HEK293 (cell line): Measurements from ENCODE around the gene OR2A25.

Experiments
- CTCF ChIA-PET: fragments of 350-600 bp; formaldehyde crosslinking; extraction: SDS; loops from one replicate; lab custom pipeline; 2021; ENCODE audit warnings: antibody characterized with exemption; lab: Yijun Ruan, JAX
- POLR2A ChIA-PET: fragments of 300-600 bp; formaldehyde crosslinking; extraction: SDS; loops from one replicate; lab custom pipeline; 2020; ENCODE audit warnings: antibody characterized with exemption, inconsistent platforms; lab: Yijun Ruan, JAX
- H3K27ac ChIP-seq: fragments of 200-500 bp; sonication (Bioruptor generic); 2 replicates; pipeline ENCODE4 v1.5.1; 2014; ENCODE audit warnings: low read depth, low read length, control low read depth, inconsistent platforms; ENCODE audit errors: extremely low read depth
- H3K36me3 ChIP-seq, 2 experiments: fragments of 200-500 bp in 1 of 2; sonication (Bioruptor generic) in 1 of 2; 1 replicate in 1 of 2; 2 replicates in 1 of 2; pipeline ENCODE4 v1.5.1; 2014 to 2017; ENCODE audit warnings: inconsistent platforms in 2 of 2, low read length in 2 of 2; ENCODE audit not compliant: control insufficient read depth in 2 of 2, insufficient read depth in 1 of 2
- H3K4me1 ChIP-seq: fragments of 200-500 bp; sonication (Bioruptor generic); 2 replicates; pipeline ENCODE4 v1.5.1; 2014; ENCODE audit warnings: mild to moderate bottlenecking, low read length, inconsistent platforms; ENCODE audit not compliant: control insufficient read depth, insufficient read depth
- H3K4me3 ChIP-seq: 2 replicates; pipeline ENCODE4 v1.5.1; 2011; ENCODE audit warnings: low read depth, mild to moderate bottlenecking, control low read depth, low read length, moderate library complexity
- H3K9me3 ChIP-seq: fragments of 200-500 bp; sonication (Bioruptor generic); 2 replicates; pipeline ENCODE4 v1.5.1; 2014; ENCODE audit warnings: low read depth, low read length, inconsistent platforms; ENCODE audit not compliant: control insufficient read depth, insufficient read depth
- GLIS2 ChIP-seq: fragments of 450-650 bp; formaldehyde crosslinking; IDR thresholded peaks from 2 replicates; pipeline ENCODE4 v1.5.1; 2016; ENCODE audit warnings: missing biosample characterization, missing genetic modification characterization
- KLF16 ChIP-seq: fragments of 450-650 bp; formaldehyde crosslinking; IDR thresholded peaks from 2 replicates; pipeline ENCODE4 v1.5.1; 2017; ENCODE audit warnings: missing biosample characterization, missing genetic modification characterization
- MYNN ChIP-seq: fragments of 450-650 bp; formaldehyde crosslinking; IDR thresholded peaks from 2 replicates; pipeline ENCODE4 v1.5.1; 2016; ENCODE audit warnings: missing biosample characterization, missing genetic modification characterization, borderline replicate concordance
- OSR2 ChIP-seq: fragments of 450-650 bp; formaldehyde crosslinking; IDR thresholded peaks from 2 replicates; pipeline ENCODE4 v1.5.1; 2016; ENCODE audit warnings: missing biosample characterization, missing genetic modification characterization
- OVOL3 ChIP-seq: fragments of 450-650 bp; formaldehyde crosslinking; IDR thresholded peaks from 2 replicates; pipeline ENCODE4 v1.5.1; 2016; ENCODE audit warnings: missing biosample characterization, missing genetic modification characterization
- SCRT1 ChIP-seq: fragments of 450-650 bp; formaldehyde crosslinking; IDR thresholded peaks from 2 replicates; pipeline ENCODE4 v1.5.1; 2016; ENCODE audit warnings: missing biosample characterization, missing genetic modification characterization, borderline replicate concordance
- TRIM28 ChIP-seq: IDR thresholded peaks from 2 replicates; pipeline ENCODE4 v1.6.1; 2011; ENCODE audit warnings: low read length, control low read depth, borderline replicate concordance
- ZBTB21 ChIP-seq: fragments of 450-650 bp; formaldehyde crosslinking; IDR thresholded peaks from 2 replicates; pipeline ENCODE4 v1.5.1; 2017; ENCODE audit warnings: missing biosample characterization, missing genetic modification characterization
- ZBTB49 ChIP-seq: fragments of 450-650 bp; formaldehyde crosslinking; IDR thresholded peaks from 2 replicates; pipeline ENCODE4 v1.5.1; 2016; ENCODE audit warnings: missing biosample characterization, missing genetic modification characterization, low read depth
- ZNF138 ChIP-seq: fragments of 450-650 bp; formaldehyde crosslinking; IDR thresholded peaks from 2 replicates; pipeline ENCODE4 v1.5.1; 2016; ENCODE audit warnings: missing biosample characterization, missing genetic modification characterization, borderline replicate concordance
- ZNF157 ChIP-seq: fragments of 450-650 bp; formaldehyde crosslinking; IDR thresholded peaks from 2 replicates; pipeline ENCODE4 v1.5.1; 2016; ENCODE audit warnings: missing biosample characterization, missing genetic modification characterization
- ZNF184 ChIP-seq: fragments of 450-650 bp; IDR thresholded peaks from 2 replicates; pipeline ENCODE4 v1.5.1; 2018; ENCODE audit warnings: missing biosample characterization, mild to moderate bottlenecking, missing genetic modification characterization
- ZNF23 ChIP-seq: fragments of 450-650 bp; formaldehyde crosslinking; IDR thresholded peaks from 2 replicates; pipeline ENCODE4 v1.5.1; 2016; ENCODE audit warnings: missing biosample characterization, missing genetic modification characterization, borderline replicate concordance
- ZNF335 ChIP-seq: fragments of 450-650 bp; formaldehyde crosslinking; conservative IDR thresholded peaks from 2 replicates; pipeline ENCODE4 v1.5.1; 2016; ENCODE audit warnings: missing biosample characterization, missing genetic modification characterization
- ZNF362 ChIP-seq: fragments of 450-650 bp; formaldehyde crosslinking; IDR thresholded peaks from 2 replicates; pipeline ENCODE4 v1.5.1; 2016; ENCODE audit warnings: missing biosample characterization, missing genetic modification characterization
- ZNF514 ChIP-seq: fragments of 450-650 bp; formaldehyde crosslinking; IDR thresholded peaks from 2 replicates; pipeline ENCODE4 v1.5.1; 2016; ENCODE audit warnings: missing biosample characterization, missing genetic modification characterization
- ZNF544 ChIP-seq: fragments of 450-650 bp; formaldehyde crosslinking; IDR thresholded peaks from 2 replicates; pipeline ENCODE4 v1.5.0; 2017; ENCODE audit warnings: missing biosample characterization, missing genetic modification characterization
- ZNF555 ChIP-seq: fragments of 450-650 bp; formaldehyde crosslinking; conservative IDR thresholded peaks from 2 replicates; pipeline ENCODE4 v1.5.1; 2017; ENCODE audit warnings: missing biosample characterization, mild to moderate bottlenecking, missing genetic modification characterization, inconsistent platforms
- ZNF600 ChIP-seq: fragments of 450-650 bp; formaldehyde crosslinking; IDR thresholded peaks from 2 replicates; pipeline ENCODE4 v1.5.1; 2016; ENCODE audit warnings: missing biosample characterization, missing genetic modification characterization
- ZNF654 ChIP-seq: fragments of 450-650 bp; formaldehyde crosslinking; IDR thresholded peaks from 2 replicates; pipeline ENCODE4 v1.5.1; 2016; ENCODE audit warnings: low read depth, missing biosample characterization, missing genetic modification characterization
- ZNF658 ChIP-seq: fragments of 450-650 bp; formaldehyde crosslinking; IDR thresholded peaks from 2 replicates; pipeline ENCODE4; 2016; ENCODE audit warnings: missing biosample characterization, missing genetic modification characterization
- ZNF76 ChIP-seq: fragments of 450-650 bp; formaldehyde crosslinking; IDR thresholded peaks from 2 replicates; pipeline ENCODE4; 2016; ENCODE audit warnings: low read depth, missing biosample characterization, missing genetic modification characterization, borderline replicate concordance
- TF ChIP-seq, protein P1 (sequence below): fragments of 450-650 bp; formaldehyde crosslinking; IDR thresholded peaks from 2 replicates; pipeline ENCODE4 v1.5.1; 2016; ENCODE audit warnings: missing biosample characterization, missing genetic modification characterization
- TF ChIP-seq, protein P2 (sequence below): fragments of 450-650 bp; formaldehyde crosslinking; IDR thresholded peaks from 2 replicates; pipeline ENCODE4 v1.5.1; 2016; ENCODE audit warnings: missing biosample characterization, missing genetic modification characterization
- TF ChIP-seq, protein P3 (sequence below): fragments of 450-650 bp; formaldehyde crosslinking; IDR thresholded peaks from 2 replicates; pipeline ENCODE4 v1.5.1; 2016; ENCODE audit warnings: missing biosample characterization, missing genetic modification characterization

OR2A25 gene, protein sequence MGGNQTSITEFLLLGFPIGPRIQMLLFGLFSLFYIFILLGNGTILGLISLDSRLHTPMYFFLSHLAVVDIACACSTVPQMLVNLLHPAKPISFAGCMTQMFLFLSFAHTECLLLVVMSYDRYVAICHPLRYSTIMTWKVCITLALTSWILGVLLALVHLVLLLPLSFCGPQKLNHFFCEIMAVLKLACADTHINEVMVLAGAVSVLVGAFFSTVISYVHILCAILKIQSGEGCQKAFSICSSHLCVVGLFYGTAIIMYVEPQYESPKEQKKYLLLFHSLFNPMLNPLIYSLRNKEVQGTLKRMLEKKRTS

GRCh38 chr7:144069511-144069910 lies at the start of gene OR2A25:
OR2A25 (plus strand) TSS chr7:144069811; CDS start chr7:144074220, 4,409 bp downstream.
- Histone ChIP-seq H3K36me3 (no peaks in the 10 kb centered on the region), H3K4me3 (no peak within 1 kb of the TSS), H3K9me3 (no peaks in the 10 kb centered on the region), H3K4me1 (no peaks in the 10 kb centered on the region), H3K27ac (no peak within 1 kb of the TSS)
- TF ChIP-seq ZBTB21 (tag by site-specific recombination) (no peak), KLF16 (tag by site-specific recombination) (no peak), ZNF184 (tag by site-specific recombination) (no peak), ZNF555 (tag by site-specific recombination) (no peak), SCRT1 (no peak), ZNF76 (tag by site-specific recombination) (no peak), GLIS2 (tag by site-specific recombination) (no peak), MYNN (tag by site-specific recombination) (no peak), ZNF514 (tag by site-specific recombination) (no peak), ZNF658 (tag by site-specific recombination) (no peak), ZNF362 (no peak)
- TF ChIP-seq, protein P1, sequence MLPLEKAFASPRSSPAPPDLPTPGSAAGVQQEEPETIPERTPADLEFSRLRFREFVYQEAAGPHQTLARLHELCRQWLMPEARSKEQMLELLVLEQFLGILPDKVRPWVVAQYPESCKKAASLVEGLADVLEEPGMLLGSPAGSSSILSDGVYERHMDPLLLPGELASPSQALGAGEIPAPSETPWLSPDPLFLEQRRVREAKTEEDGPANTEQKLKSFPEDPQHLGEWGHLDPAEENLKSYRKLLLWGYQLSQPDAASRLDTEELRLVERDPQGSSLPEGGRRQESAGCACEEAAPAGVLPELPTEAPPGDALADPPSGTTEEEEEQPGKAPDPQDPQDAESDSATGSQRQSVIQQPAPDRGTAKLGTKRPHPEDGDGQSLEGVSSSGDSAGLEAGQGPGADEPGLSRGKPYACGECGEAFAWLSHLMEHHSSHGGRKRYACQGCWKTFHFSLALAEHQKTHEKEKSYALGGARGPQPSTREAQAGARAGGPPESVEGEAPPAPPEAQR (tag by site-specific recombination) = no peak
- CTCF ChIA-PET = no interaction called here
- POLR2A ChIA-PET = no interaction called here

GRCh38 chr7:144020340-144020739 lies 49.3 kb upstream of the OR2A25 start:
- TF ChIP-seq, protein P2, sequence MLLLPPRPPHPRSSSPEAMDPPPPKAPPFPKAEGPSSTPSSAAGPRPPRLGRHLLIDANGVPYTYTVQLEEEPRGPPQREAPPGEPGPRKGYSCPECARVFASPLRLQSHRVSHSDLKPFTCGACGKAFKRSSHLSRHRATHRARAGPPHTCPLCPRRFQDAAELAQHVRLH (tag by site-specific recombination) = no peak
- TF ChIP-seq ZBTB49 = no peak
- no peak for TF ChIP-seq ZNF138 (tag by site-specific recombination)
- TF ChIP-seq ZNF23 (tag by site-specific recombination) = no peak
- no peak for TF ChIP-seq OSR2 (tag by site-specific recombination)
- TF ChIP-seq ZNF544 (tag by site-specific recombination) = no peak
- TF ChIP-seq, protein P3, sequence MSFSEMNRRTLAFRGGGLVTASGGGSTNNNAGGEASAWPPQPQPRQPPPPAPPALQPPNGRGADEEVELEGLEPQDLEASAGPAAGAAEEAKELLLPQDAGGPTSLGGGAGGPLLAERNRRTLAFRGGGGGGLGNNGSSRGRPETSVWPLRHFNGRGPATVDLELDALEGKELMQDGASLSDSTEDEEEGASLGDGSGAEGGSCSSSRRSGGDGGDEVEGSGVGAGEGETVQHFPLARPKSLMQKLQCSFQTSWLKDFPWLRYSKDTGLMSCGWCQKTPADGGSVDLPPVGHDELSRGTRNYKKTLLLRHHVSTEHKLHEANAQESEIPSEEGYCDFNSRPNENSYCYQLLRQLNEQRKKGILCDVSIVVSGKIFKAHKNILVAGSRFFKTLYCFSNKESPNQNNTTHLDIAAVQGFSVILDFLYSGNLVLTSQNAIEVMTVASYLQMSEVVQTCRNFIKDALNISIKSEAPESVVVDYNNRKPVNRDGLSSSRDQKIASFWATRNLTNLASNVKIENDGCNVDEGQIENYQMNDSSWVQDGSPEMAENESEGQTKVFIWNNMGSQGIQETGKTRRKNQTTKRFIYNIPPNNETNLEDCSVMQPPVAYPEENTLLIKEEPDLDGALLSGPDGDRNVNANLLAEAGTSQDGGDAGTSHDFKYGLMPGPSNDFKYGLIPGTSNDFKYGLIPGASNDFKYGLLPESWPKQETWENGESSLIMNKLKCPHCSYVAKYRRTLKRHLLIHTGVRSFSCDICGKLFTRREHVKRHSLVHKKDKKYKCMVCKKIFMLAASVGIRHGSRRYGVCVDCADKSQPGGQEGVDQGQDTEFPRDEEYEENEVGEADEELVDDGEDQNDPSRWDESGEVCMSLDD (tag by site-specific recombination) = no peak
- no peak for TF ChIP-seq TRIM28
- no peak for TF ChIP-seq OVOL3 (tag by site-specific recombination)
- no peak for TF ChIP-seq ZNF157 (tag by site-specific recombination)
- no peak for TF ChIP-seq ZNF335 (tag by site-specific recombination)
- TF ChIP-seq ZNF654 (tag by site-specific recombination) = no peak
- TF ChIP-seq ZNF600 (tag by site-specific recombination) = no peak
- H3K36me3 ChIP-seq = no peaks in the 10 kb centered on the region
- H3K9me3 ChIP-seq = no peaks in the 10 kb centered on the region
- POLR2A ChIA-PET = interaction anchor here (0.7 kb wide), 1 partner anchor 109 kb away, joined by 5 read pairs; no protein-coding TSS in a partner anchor
- H3K4me1 ChIP-seq = no peaks in the 10 kb centered on the region
- CTCF ChIA-PET = interaction anchor here (0.7 kb wide), 1 partner anchor 8 kb away, joined by 6 read pairs; no protein-coding TSS in a partner anchor
- no peak overlapping the region for H3K27ac ChIP-seq
- H3K4me3 ChIP-seq = no peak overlapping the region
